ENCODE results near the gene RHOT2.

- no peak for TF ChIP-seq GABPA (IDR thresholded peaks at IDR 0.05; ENCODE audit: borderline replicate concordance, insufficient read depth, low read length)
- no peak for TF ChIP-seq ZNF274 (IDR thresholded peaks at IDR 0.05; ENCODE audit: borderline replicate concordance, extremely low read depth, low read length)
- no peak for TF ChIP-seq CBX8 (IDR thresholded peaks at IDR 0.05; ENCODE audit: borderline replicate concordance, low read depth, low read length)
- no peak for TF ChIP-seq EGR1 (IDR thresholded peaks at IDR 0.05; ENCODE audit: borderline replicate concordance, low read depth, low read length)
- TF ChIP-seq EZH2 (IDR thresholded peaks at IDR 0.05; ENCODE audit: low read depth, low read length, severe bottlenecking) = no peak
Observed at GRCh38 chr16:669666-670065, 1.7 kb downstream of the RHOT2 start.

Measured in H1 (cell line).